GM18873 (cell line): Measurements from ENCODE around the gene RNF149.
A peak's percentile ranks its signal among the peaks of the same experiment; 100 is the strongest.
"Not testable (repeated sequence)": the region's sequence is repeated elsewhere in the genome, so short reads cannot be mapped to it uniquely, and the experiment has no call there.

ENCODE experiments used
- ATAC-seq: cut with Tn5 transposase; IDR thresholded peaks from one replicate; pipeline ENCODE4 v1.9.1; 2021; ENCODE audit warnings: mild to moderate bottlenecking, moderate library complexity, moderate number of reproducible peaks; ENCODE audit not compliant: unreplicated experiment, low FRiP score

Gene RNF149

GRCh38 chr2:101332885-101333766 is 24.6 kb upstream of the RNF149 start:
- ATAC-seq, result no peak

GRCh38 chr2:101331202-101331601 is 22.7 kb upstream of the RNF149 start:
- no peak for ATAC-seq

GRCh38 chr2:101330253-101330933 is 21.9 kb upstream of the RNF149 start:
- ATAC-seq, result no peak

- no peak for ATAC-seq
These were observed 20.5 kb upstream of the RNF149 start for GRCh38 chr2:101329026-101329425.

- ATAC-seq, result no peak
These were observed 20.0 kb upstream of the RNF149 start for GRCh38 chr2:101328474-101329007.

GRCh38 chr2:101327863-101328394 is 19.4 kb upstream of the RNF149 start:
- no peak for ATAC-seq

- ATAC-seq, result no peak
These were observed 16.9 kb upstream of the RNF149 start for GRCh38 chr2:101325425-101325824.

GRCh38 chr2:101316568-101316967 is 8.1 kb upstream of the RNF149 start:
- ATAC-seq, result not testable (repeated sequence)

- no peak for ATAC-seq
These were observed 3.2 kb upstream of the RNF149 start for GRCh38 chr2:101311696-101312017.

- no peak for ATAC-seq
These were observed 2.6 kb upstream of the RNF149 start for GRCh38 chr2:101310834-101311695.

GRCh38 chr2:101310090-101310833 is 1.8 kb upstream of the RNF149 start:
- ATAC-seq, result no peak

- ATAC-seq, result no peak
These were observed 510 bp downstream of the RNF149 start for GRCh38 chr2:101307950-101308431.

GRCh38 chr2:101307503-101307902 is 998 bp downstream of the RNF149 start:
- no peak for ATAC-seq

- peak; percentile 9 for ATAC-seq
These were observed 2.1 kb downstream of the RNF149 start for GRCh38 chr2:101306410-101306809.

GRCh38 chr2:101305492-101306078 is 2.9 kb downstream of the RNF149 start:
- no peak for ATAC-seq

- ATAC-seq, result no peak
These were observed 3.5 kb downstream of the RNF149 start for GRCh38 chr2:101305035-101305434.

- no peak for ATAC-seq
These were observed 4.8 kb downstream of the RNF149 start for GRCh38 chr2:101303688-101304087.

- ATAC-seq, result no peak
These were observed 6.5 kb downstream of the RNF149 start for GRCh38 chr2:101302016-101302415.

- no peak for ATAC-seq
These were observed 7.7 kb downstream of the RNF149 start for GRCh38 chr2:101300836-101301235.
